SK-N-SH treated with all-trans-retinoic acid at 6 μM for 48 hours (cell line): ENCODE measurements around the gene TRAF1.

Source experiments
- ATAC-seq: fragments of 200-7000 bp; cut with Tn5 transposase; 3 replicates; pipeline ENCODE4 v1.9.1; 2020; ENCODE audit warnings: mild to moderate bottlenecking, moderate library complexity
- ARNTL ChIP-seq: fragments of 450-650 bp; formaldehyde crosslinking; IDR thresholded peaks from 2 replicates; pipeline ENCODE4 v1.5.0; 2020; ENCODE audit warnings: low read depth, mild to moderate bottlenecking, moderate library complexity, borderline replicate concordance
- BACH2 ChIP-seq: fragments of 250-450 bp; sonication (Bioruptor Pico); IDR thresholded peaks from 2 replicates; pipeline ENCODE4 v1.9.0; 2021; ENCODE audit warnings: mild to moderate bottlenecking, borderline replicate concordance
- CSDC2 ChIP-seq: fragments of 250-450 bp; sonication (Bioruptor Pico); IDR thresholded peaks from 2 replicates; pipeline ENCODE4 v1.5.0; 2020; ENCODE audit warnings: mild to moderate bottlenecking, moderate library complexity
- CSRNP3 ChIP-seq: fragments of 250-450 bp; sonication (Bioruptor Pico); IDR thresholded peaks from 2 replicates; pipeline ENCODE4 v1.5.1; 2021; ENCODE audit warnings: mild to moderate bottlenecking, moderate library complexity
- ESRRG ChIP-seq: fragments of 250-450 bp; sonication (Bioruptor Pico); IDR thresholded peaks from 2 replicates; pipeline ENCODE4 v1.6.1; 2021; ENCODE audit warnings: mild to moderate bottlenecking
- GLIS3 ChIP-seq: fragments of 250-450 bp; sonication (Bioruptor Pico); IDR thresholded peaks from 2 replicates; pipeline ENCODE4 v1.5.0; 2020; ENCODE audit warnings: mild to moderate bottlenecking, moderate library complexity
- OSR1 ChIP-seq: fragments of 250-450 bp; sonication (Bioruptor Pico); IDR thresholded peaks from 2 replicates; pipeline ENCODE4 v1.8.0; 2022; ENCODE audit warnings: moderate library complexity, mild to moderate bottlenecking, inconsistent platforms
- POU6F1 ChIP-seq: fragments of 250-450 bp; sonication (Bioruptor Pico); IDR thresholded peaks from 2 replicates; pipeline ENCODE4 v1.8.0; 2021; ENCODE audit warnings: low read depth, mild to moderate bottlenecking, moderate library complexity, borderline replicate concordance
- PPARA ChIP-seq: fragments of 250-450 bp; sonication (Bioruptor Pico); IDR thresholded peaks from 2 replicates; pipeline ENCODE4 v1.5.0; 2020; ENCODE audit warnings: mild to moderate bottlenecking, borderline replicate concordance
- RARB ChIP-seq: fragments of 250-450 bp; sonication (Bioruptor Pico); IDR thresholded peaks from 2 replicates; pipeline ENCODE4 v1.8.0; 2021; ENCODE audit warnings: mild to moderate bottlenecking, moderate library complexity
- TCF4 ChIP-seq: fragments of 250-450 bp; sonication (Bioruptor Pico); IDR thresholded peaks from 2 replicates; pipeline ENCODE4 v1.8.0; 2021; ENCODE audit warnings: mild to moderate bottlenecking, moderate library complexity, borderline replicate concordance
- TOX ChIP-seq: fragments of 250-450 bp; sonication (Bioruptor Pico); IDR thresholded peaks from 2 replicates; pipeline ENCODE4 v1.8.0; 2021; ENCODE audit warnings: mild to moderate bottlenecking, moderate library complexity, borderline replicate concordance
- TSHZ2 ChIP-seq: fragments of 250-450 bp; sonication (Bioruptor Pico); IDR thresholded peaks from 2 replicates; pipeline ENCODE4 v1.5.0; 2020; ENCODE audit warnings: mild to moderate bottlenecking, moderate library complexity
- ZC3H10 ChIP-seq: fragments of 250-450 bp; sonication (Bioruptor Pico); IDR thresholded peaks from 2 replicates; pipeline ENCODE4 v1.5.1; 2021; ENCODE audit warnings: mild to moderate bottlenecking, moderate library complexity
- ZFP3 ChIP-seq: fragments of 250-450 bp; sonication (Bioruptor Pico); IDR thresholded peaks from 2 replicates; pipeline ENCODE4 v1.5.0; 2020; ENCODE audit warnings: mild to moderate bottlenecking, moderate library complexity
- ZNF8 ChIP-seq: fragments of 450-650 bp; formaldehyde crosslinking; IDR thresholded peaks from 2 replicates; pipeline ENCODE4 v1.5.0; 2020; ENCODE audit warnings: mild to moderate bottlenecking, moderate library complexity

TRAF1 gene

GRCh38 chr9:120902569-120903535 lies 23.7 kb downstream of the TRAF1 start (continued):
- TF ChIP-seq POU6F1, result no peak

GRCh38 chr9:120901755-120902568 lies 24.6 kb downstream of the TRAF1 start:
- no peak for TF ChIP-seq ESRRG (CRISPR knock-in tag)
- no peak for TF ChIP-seq CSRNP3 (CRISPR knock-in tag)
- TF ChIP-seq TCF4, result no peak
- no peak for ATAC-seq

- ATAC-seq, result no peak
- TF ChIP-seq ZNF8 (CRISPR knock-in tag), result no peak
- TF ChIP-seq POU6F1, result no peak
- no peak for TF ChIP-seq CSRNP3 (CRISPR knock-in tag)
- no peak for TF ChIP-seq GLIS3 (CRISPR knock-in tag)
- TF ChIP-seq CSDC2, result no peak
- no peak for TF ChIP-seq TSHZ2 (CRISPR knock-in tag)
- TF ChIP-seq ZFP3 (CRISPR knock-in tag), result no peak
- no peak for TF ChIP-seq ARNTL
- no peak for TF ChIP-seq BACH2 (CRISPR knock-in tag)
- no peak for TF ChIP-seq RARB
- no peak for TF ChIP-seq TOX (CRISPR knock-in tag)
- no peak for TF ChIP-seq TCF4
Observed at GRCh38 chr9:120900824-120901223, 25.8 kb downstream of the TRAF1 start.

- ATAC-seq, result no peak
Observed at GRCh38 chr9:120899490-120900068, 27.0 kb downstream of the TRAF1 start.

More at GRCh38 chr9:120899490-120900068, 27.0 kb downstream of the TRAF1 start:
- TF ChIP-seq CSRNP3 (CRISPR knock-in tag) (no peak), OSR1 (CRISPR knock-in tag) (no peak), PPARA (no peak), TOX (CRISPR knock-in tag) (no peak), ZC3H10 (CRISPR knock-in tag) (no peak), TSHZ2 (CRISPR knock-in tag) (no peak)
